ENCODE results near the gene AP3S2. TPM values are rescaled to one million over a fixed set of nuclear protein-coding genes. Genes with fewer than 3 reads are reported as not detected.

Gene AP3S2
- total RNA-seq, 1 experiment from 2014 or later, result 23.3 TPM

- H3K27me3 ChIP-seq (ENCODE audit: insufficient read depth, low read length), result no peaks in the 10 kb centered on the region
- no peak overlapping the region for H3K4me3 ChIP-seq (replicated peaks in 1 of 2; ENCODE audit: low read depth in 1 of 2, low read length in 2 of 2)
- H3K36me3 ChIP-seq (ENCODE audit: control insufficient read depth in 1 of 2, insufficient read depth in 2 of 2, low read length in 2 of 2), result peaks cover 21 to 34% of the 10 kb centered on the region in 2 experiments
- ChIA-PET CTCF (interaction anchor here (0.7 to 5.0 kb wide), 27 partner anchors 8 to 383 kb away, joined by 3 to 164 read pairs (median 5); partner anchors contain the start of genes AP3S2 and ARPIN), RAD21 (ENCODE audit: low non-redundant PET in 1 of 2, low total read pairs in 2 of 2, uncharacterized antibody in 2 of 2, unreplicated experiment in 2 of 2) (interaction anchor here (0.5 to 2.1 kb wide), 7 partner anchors 49 to 331 kb away, joined by 3 to 29 read pairs (median 7); partner anchors contain the start of gene MESP2 (in 1 of the 2)), POLR2A (interaction anchor here (1.6 kb wide), 1 partner anchor 115 kb away, joined by 3 read pairs; no protein-coding TSS in a partner anchor)
- H3K9ac ChIP-seq (ENCODE audit: low read length), result no peak overlapping the region; the same call in 1 of the 2 replicates
- no peak overlapping the region for H3K27ac ChIP-seq (ENCODE audit: low read depth, low read length)
- TF ChIP-seq MAX (IDR thresholded peaks at IDR 0.05) (peak; percentile 64; the same call in 1 of the 2 replicates), POLR2A (IDR thresholded peaks at IDR 0.05; ENCODE audit: borderline replicate concordance, extremely low read depth, insufficient read depth, insufficient read length) (no peak), RAD21 (IDR thresholded peaks at IDR 0.05; ENCODE audit: low read depth) (peak; percentile 88), CTCF (IDR thresholded peaks at IDR 0.05 in 2 of 3, conservative IDR thresholded peaks at IDR 0.05 in 1 of 3; ENCODE audit: borderline replicate concordance in 1 of 3, insufficient read depth in 1 of 3, low read depth in 2 of 3, low read length in 2 of 3) (peak; percentile 93 to 97 (median 96)), ATF3 (IDR thresholded peaks at IDR 0.05) (no peak), CBX3 (IDR thresholded peaks at IDR 0.05; ENCODE audit: low read depth) (0 out of 2 replicates have a peak, but pooled peaks have one; percentile 24)
- H3K9me2 ChIP-seq (ENCODE audit: insufficient read depth), result no peaks in the 10 kb centered on the region
- DNase-seq (ENCODE audit: low read depth, low spot score), result peak; percentile 43
- no peaks in the 10 kb centered on the region for H3K79me2 ChIP-seq (ENCODE audit: insufficient read depth, low read length)
- H2AFZ ChIP-seq (ENCODE audit: low read depth, low read length, poor library complexity, severe bottlenecking), result no peak overlapping the region
- ATAC-seq, result peak; percentile 100
- BruUV-seq (replicated peaks), result no TSS peak
- H4K20me1 ChIP-seq (ENCODE audit: insufficient read depth), result no peaks in the 10 kb centered on the region
- no peak overlapping the region for H3K4me2 ChIP-seq (ENCODE audit: low read length)
- no peaks in the 10 kb centered on the region for H3K9me3 ChIP-seq (ENCODE audit: control insufficient read depth in 1 of 2, insufficient read depth in 1 of 2, low read depth in 1 of 2, low read length in 2 of 2)
- no peaks in the 10 kb centered on the region for H3K4me1 ChIP-seq (ENCODE audit: control insufficient read depth in 1 of 2, insufficient read depth in 2 of 2, low read length in 2 of 2)
- intact Hi-C loops (cut with micrococcal nuclease), result loop anchor here (1.0 kb wide), 2 partner anchors 115 to 135 kb away; no protein-coding TSS in a partner anchor
These were observed 18.7 kb downstream of the AP3S2 start for GRCh38 chr15:89874926-89875564.
